H1 (cell line): ENCODE measurements around the gene RPS6KA2.

Source experiments
- ASH2L ChIP-seq: fragments of 200-600, 300-600 bp; sonication (generic); IDR thresholded peaks from one replicate; pipeline ENCODE4 v1.7.1; 2017; ENCODE audit warnings: low read length
- EZH2 ChIP-seq: fragments of 200-600 bp; sonication (generic); IDR thresholded peaks from 2 replicates; pipeline ENCODE4 v1.7.1; 2012; ENCODE audit warnings: low read depth, mild to moderate bottlenecking, moderate library complexity, low read length, inconsistent platforms; ENCODE audit not compliant: severe bottlenecking
- POLR2A ChIP-seq, 2 experiments: IDR thresholded peaks; 1 replicate in 1 of 2; 2 replicates in 1 of 2; pipeline ENCODE4 v1.6.1; 2011; ENCODE audit warnings: low read depth in 2 of 2, low read length in 2 of 2, mild to moderate bottlenecking in 2 of 2; ENCODE audit errors: control extremely low read depth in 1 of 2
- RFX5 ChIP-seq: IDR thresholded peaks from 2 replicates; pipeline ENCODE4 v1.6.1; 2011; ENCODE audit warnings: low read depth, low read length, improper control_type of control experiment, borderline replicate concordance
- SIX5 ChIP-seq: IDR thresholded peaks from 2 replicates; pipeline ENCODE4 v1.6.1; 2011; ENCODE audit warnings: mild to moderate bottlenecking, low read depth, low read length
- SRF ChIP-seq: IDR thresholded peaks from 2 replicates; pipeline ENCODE4 v1.6.1; 2011; ENCODE audit warnings: mild to moderate bottlenecking, low read depth, low read length, moderate library complexity
- TF ChIP-seq, protein P1 (sequence below), 3 experiments: IDR thresholded peaks; 1 replicate in 2 of 3; 2 replicates in 1 of 3; pipeline versions ENCODE4 v1.5.1 to v1.6.1; 2011; ENCODE audit warnings: low read length in 3 of 3, mild to moderate bottlenecking in 3 of 3, inconsistent platforms in 2 of 3, low read depth in 1 of 3, moderate library complexity in 1 of 3; ENCODE audit not compliant: insufficient read depth in 1 of 3; ENCODE audit errors: control extremely low read depth in 1 of 3

DNA sequence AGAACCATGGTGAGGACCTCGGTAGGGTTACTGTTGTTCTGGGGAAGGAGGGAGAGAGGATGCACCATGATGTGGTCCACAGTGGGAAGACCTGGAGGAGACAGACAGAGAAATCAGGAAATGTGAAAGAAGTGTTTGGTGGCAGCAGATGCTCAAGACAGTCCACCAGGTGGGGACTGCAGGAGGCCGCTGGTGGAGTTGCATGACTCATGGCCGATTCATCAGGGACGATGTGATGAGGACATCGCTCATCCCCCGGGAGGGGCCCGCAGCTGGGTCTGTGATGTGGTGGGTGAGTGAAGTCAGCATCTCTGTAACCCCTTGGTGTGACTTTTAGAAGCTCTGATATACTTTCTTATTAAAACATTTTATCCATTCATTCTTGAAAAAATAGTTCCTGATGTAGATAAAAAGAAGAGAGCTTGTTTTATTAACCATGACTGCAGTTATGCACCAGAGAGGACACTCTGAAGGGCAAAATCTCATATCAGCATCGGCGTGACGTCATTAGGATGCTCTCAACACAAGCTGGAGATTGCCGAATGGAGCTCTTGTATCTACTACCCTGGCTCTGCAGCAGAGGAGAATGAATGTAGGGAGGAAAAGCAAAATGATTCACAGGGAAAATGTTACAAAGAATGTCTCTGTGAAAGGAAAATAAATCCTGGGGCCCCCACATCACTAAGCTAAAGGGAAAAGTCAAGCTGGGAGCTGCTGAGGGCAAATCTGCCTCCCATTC lies 111.8 kb downstream of the RPS6KA2 start:
- no peak for TF ChIP-seq POLR2A (IDR thresholded peaks at IDR 0.05; ENCODE audit: control extremely low read depth in 1 of 2, low read depth in 2 of 2, low read length in 2 of 2)
- TF ChIP-seq RFX5: no peak
- TF ChIP-seq, protein P1, sequence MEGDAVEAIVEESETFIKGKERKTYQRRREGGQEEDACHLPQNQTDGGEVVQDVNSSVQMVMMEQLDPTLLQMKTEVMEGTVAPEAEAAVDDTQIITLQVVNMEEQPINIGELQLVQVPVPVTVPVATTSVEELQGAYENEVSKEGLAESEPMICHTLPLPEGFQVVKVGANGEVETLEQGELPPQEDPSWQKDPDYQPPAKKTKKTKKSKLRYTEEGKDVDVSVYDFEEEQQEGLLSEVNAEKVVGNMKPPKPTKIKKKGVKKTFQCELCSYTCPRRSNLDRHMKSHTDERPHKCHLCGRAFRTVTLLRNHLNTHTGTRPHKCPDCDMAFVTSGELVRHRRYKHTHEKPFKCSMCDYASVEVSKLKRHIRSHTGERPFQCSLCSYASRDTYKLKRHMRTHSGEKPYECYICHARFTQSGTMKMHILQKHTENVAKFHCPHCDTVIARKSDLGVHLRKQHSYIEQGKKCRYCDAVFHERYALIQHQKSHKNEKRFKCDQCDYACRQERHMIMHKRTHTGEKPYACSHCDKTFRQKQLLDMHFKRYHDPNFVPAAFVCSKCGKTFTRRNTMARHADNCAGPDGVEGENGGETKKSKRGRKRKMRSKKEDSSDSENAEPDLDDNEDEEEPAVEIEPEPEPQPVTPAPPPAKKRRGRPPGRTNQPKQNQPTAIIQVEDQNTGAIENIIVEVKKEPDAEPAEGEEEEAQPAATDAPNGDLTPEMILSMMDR (IDR thresholded peaks at IDR 0.05; ENCODE audit: control extremely low read depth in 1 of 3, insufficient read depth in 1 of 3, low read depth in 1 of 3, low read length in 3 of 3): peak in 1 of 3 experiments; percentile 1; a peak in 1 of 4 replicates
- no peak for TF ChIP-seq ASH2L
- no peak for TF ChIP-seq EZH2
- no peak for TF ChIP-seq SRF
- TF ChIP-seq SIX5: no peak
